ENCODE results near the gene SLC35E2B. TPM values are rescaled to one million over a fixed set of nuclear protein-coding genes. Genes with fewer than 3 reads are reported as not detected.

The SLC35E2B gene
- total and polyA plus RNA-seq, 5 donors, result 14.3 to 29.5 (median 23.6) TPM

DNA sequence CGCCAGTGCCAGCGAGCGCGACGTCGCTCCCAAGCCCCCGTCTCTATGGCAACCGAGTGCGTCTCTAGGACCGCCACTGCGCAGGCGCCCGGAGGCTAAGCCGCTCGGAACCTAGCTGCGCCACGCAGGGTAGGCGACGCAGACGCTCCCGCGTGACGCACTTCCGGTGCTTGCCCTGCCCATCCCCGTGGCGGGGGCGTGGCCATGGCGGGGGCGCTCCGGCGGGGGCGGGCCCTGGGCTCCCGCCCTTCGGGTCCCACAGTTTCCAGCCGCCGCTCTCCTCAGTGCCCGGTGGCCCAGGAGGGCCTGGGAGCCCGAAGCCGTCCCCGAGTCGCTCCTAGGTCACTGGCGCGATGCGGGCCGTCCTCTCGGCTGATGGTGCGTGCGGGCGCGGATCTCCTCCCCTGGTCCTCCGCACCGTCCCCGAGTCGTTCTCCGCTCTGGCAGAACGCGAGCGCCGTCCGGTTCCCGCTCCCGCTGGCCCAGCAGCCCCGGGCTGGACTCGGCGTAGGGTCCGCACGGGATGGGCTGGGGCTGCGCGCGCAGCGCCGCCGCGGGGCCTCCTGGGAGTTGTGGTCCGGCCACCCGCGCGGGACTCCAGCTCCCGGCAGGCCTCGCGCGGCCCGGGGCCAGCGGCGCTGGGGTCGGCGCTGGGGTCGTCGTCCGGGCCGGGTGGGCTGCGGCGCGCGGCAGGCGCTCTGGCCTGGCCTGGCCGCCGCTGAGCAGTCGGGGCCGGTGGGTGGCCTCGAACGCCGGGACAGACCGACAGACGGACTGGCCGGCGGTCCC lies 77.1 kb downstream of the SLC35E2B start, which contains the start of gene MIB2:
Gene MIB2 (plus strand): TSS at position 245 of the 789 bp plus-strand sequence. CDS start 7,953 bp downstream, outside the sequence.
- under 1% methylated on average over 107 of the region's 107 CpGs for WGBS
- ATAC-seq, result peak; percentile 96
- Histone ChIP-seq H3K4me1 (ENCODE audit: control insufficient read depth, insufficient read depth, low read length) (peaks cover 10% of the 10 kb centered on the region), H3K27ac (ENCODE audit: low read length) (peak within 1 kb of the TSS; percentile 99), H3K4me3 (ENCODE audit: low read length) (peak within 1 kb of the TSS; percentile 93), H3K9me3 (ENCODE audit: control insufficient read depth, low read length) (no peaks in the 10 kb centered on the region), H3K27me3 (ENCODE audit: control insufficient read depth, insufficient read depth) (no peaks in the 10 kb centered on the region)
- peak; percentile 97 to 99 (median 99) for DNase-seq
- intact Hi-C loops (cut with DNase I), result no loop called here

DNA sequence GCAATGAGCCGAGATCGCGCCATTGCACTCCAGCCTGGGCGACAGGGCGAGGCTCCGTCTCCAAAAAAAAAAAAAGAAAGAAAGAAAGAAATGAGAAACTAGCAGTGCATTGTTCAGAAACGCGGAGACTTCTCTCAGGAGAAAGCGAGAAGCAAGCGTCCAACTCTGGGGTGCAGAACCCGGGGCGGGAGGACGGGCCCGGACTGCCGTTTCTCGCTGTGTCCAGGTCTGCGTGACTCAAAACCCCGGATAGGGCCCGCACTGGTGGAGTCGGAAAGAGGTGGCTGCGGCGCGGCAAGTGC lies 77.7 kb downstream of the SLC35E2B start:
- H3K27ac ChIP-seq (ENCODE audit: low read length), result peak overlapping the region; percentile 4

DNA sequence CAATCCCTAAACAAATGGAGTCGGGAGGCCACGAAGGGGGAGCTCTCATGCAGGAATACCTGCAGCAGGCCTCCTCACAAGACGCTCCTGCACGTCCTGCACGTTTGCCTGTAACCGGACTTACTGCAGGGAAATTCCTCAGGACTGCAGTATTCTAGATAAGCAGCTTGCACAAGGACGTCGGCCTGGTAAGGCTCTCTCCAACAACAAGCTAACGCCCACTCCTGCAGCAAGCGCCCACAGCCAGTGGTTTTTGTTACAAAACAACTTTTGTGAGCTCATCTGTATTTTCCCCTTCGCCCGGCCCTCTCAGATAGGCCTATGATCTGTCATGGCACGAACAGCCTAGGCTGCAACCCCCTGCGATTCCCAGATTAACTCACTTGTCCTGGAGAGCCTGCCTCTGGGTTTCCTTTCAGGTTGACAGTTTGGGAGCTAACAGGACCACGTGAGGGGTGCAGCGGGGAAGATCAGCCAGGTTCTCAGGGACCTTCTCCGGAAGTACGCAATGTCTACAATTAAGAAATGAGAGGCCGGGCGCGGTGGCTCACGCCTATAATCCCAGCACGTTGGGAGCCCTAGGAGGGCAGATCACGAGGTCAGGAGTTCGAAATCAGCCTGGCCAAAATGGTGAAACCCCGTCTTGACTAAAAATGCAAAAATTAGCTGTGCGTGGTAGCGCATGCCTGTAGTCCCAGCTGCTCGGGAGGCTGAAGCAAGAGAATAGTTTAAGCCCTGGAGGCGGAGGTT lies 78.2 kb downstream of the SLC35E2B start:
- H3K27ac ChIP-seq (ENCODE audit: low read length), result peak overlapping the region; percentile 34
- DNase-seq, result peak; percentile 54 to 60 (median 60)

More for the DNA sequence above, 77.7 kb downstream of the SLC35E2B start:
- under 1% methylated on average over 23 of the region's 23 CpGs for WGBS
- H3K27me3 ChIP-seq (ENCODE audit: control insufficient read depth, insufficient read depth), result no peaks in the 10 kb centered on the region
- peaks cover 10% of the 10 kb centered on the region for H3K4me1 ChIP-seq (ENCODE audit: control insufficient read depth, insufficient read depth, low read length)
- ATAC-seq (no peak), DNase-seq (no peak)
- intact Hi-C loops (cut with DNase I), result no loop called here
- peak overlapping the region; percentile 93 for H3K4me3 ChIP-seq (ENCODE audit: low read length)
- no peaks in the 10 kb centered on the region for H3K9me3 ChIP-seq (ENCODE audit: control insufficient read depth, low read length)

DNA sequence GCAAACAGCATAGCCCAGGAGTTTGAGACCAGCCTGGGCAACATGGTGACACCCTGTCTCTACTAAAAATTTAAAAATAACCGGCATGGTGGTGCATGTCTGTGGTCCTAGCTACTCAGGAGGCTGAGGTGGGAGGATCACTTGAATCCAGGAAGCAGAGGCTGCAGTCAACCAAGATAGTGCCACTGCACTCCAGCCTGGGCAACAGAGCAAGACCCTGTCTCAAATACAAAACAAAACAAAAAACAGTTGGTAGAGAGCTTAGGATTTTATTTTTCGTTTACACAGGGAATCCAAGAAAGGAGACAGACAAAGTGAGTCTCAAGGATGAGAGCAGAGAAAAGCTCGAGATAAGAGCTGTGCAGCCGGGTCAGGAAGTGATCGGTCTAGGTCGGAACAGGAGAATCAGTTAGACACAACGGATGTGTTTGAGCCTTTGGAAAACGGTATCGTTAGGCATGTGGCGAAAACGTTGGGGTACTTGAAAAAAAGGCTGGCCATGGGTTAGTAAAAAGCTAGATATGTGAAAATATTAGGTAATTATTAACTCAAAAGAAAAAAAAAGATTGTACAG lies 79.0 kb downstream of the SLC35E2B start:
- Histone ChIP-seq H3K9me3 (ENCODE audit: control insufficient read depth, low read length) (no peaks in the 10 kb centered on the region), H3K27me3 (ENCODE audit: control insufficient read depth, insufficient read depth) (no peaks in the 10 kb centered on the region), H3K27ac (ENCODE audit: low read length) (no peak overlapping the region), H3K4me3 (ENCODE audit: low read length) (no peak overlapping the region), H3K4me1 (ENCODE audit: control insufficient read depth, insufficient read depth, low read length) (peaks cover 10% of the 10 kb centered on the region)
- peak in 1 of 3 donors; percentile 6 for DNase-seq
- 53% methylated on average over 11 of the region's 11 CpGs for WGBS
- ATAC-seq, result no peak
- intact Hi-C loops (cut with DNase I), result no loop called here

More for the DNA sequence above, 78.2 kb downstream of the SLC35E2B start:
- H3K9me3 ChIP-seq (ENCODE audit: control insufficient read depth, low read length), result no peaks in the 10 kb centered on the region
- peak in 1 of 2 donors; percentile 1 for ATAC-seq
- peak overlapping the region; percentile 93 for H3K4me3 ChIP-seq (ENCODE audit: low read length)
- WGBS, result 10% methylated on average over 30 of the region's 30 CpGs
- intact Hi-C loops (cut with DNase I), result no loop called here
- H3K27me3 ChIP-seq (ENCODE audit: control insufficient read depth, insufficient read depth), result no peaks in the 10 kb centered on the region
- peaks cover 10% of the 10 kb centered on the region for H3K4me1 ChIP-seq (ENCODE audit: control insufficient read depth, insufficient read depth, low read length)

DNA sequence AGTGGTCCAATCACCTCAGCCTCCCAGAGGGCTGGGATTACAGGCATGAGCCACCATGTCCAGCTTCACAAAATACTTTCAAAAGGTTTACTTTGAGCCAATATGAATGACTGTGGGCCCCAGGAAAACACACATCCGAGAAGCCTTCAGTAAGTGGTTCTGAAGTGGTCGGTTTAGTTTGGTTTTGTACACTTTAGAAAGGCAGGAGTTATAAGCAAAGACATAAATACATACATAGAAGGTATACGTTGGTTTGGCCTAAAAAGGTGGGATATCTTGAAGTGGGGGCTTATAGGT lies 80.5 kb downstream of the SLC35E2B start:
- WGBS, result 87% methylated on average over 3 of the region's 3 CpGs
- no peak overlapping the region for H3K4me3 ChIP-seq (ENCODE audit: low read length)
- H3K27me3 ChIP-seq (ENCODE audit: control insufficient read depth, insufficient read depth), result no peaks in the 10 kb centered on the region
- intact Hi-C loops (cut with DNase I), result no loop called here
- peaks cover 10% of the 10 kb centered on the region for H3K4me1 ChIP-seq (ENCODE audit: control insufficient read depth, insufficient read depth, low read length)
- ATAC-seq (no peak), DNase-seq (no peak)
- no peak overlapping the region for H3K27ac ChIP-seq (ENCODE audit: low read length)
- no peaks in the 10 kb centered on the region for H3K9me3 ChIP-seq (ENCODE audit: control insufficient read depth, low read length)

DNA sequence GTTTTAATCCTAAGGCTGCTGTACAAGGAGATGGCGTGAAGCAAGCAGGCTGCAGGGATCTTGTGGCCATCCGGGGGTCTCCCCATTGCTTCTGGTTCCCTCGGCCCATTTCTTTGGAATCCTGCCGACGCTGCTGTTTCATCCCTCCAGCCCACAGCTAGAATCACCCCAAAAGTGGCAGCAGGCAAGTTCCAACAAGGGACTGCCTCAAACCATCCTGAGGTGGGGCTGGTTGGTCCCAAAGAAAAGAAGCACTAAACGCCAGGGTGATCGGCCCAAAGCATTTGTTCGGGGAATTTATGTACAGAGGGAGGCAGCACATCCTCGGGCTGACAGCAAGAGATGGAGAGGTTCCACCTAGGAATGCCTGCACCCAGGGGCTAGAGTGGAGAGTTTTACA lies 81.8 kb downstream of the SLC35E2B start:
- WGBS, result 65% methylated on average over 9 of the region's 9 CpGs
- ATAC-seq, result no peak
- peaks cover 3% of the 10 kb centered on the region for H3K4me1 ChIP-seq (ENCODE audit: control insufficient read depth, insufficient read depth, low read length)
- no peaks in the 10 kb centered on the region for H3K27me3 ChIP-seq (ENCODE audit: control insufficient read depth, insufficient read depth)
- H3K9me3 ChIP-seq (ENCODE audit: control insufficient read depth, low read length), result no peaks in the 10 kb centered on the region
- intact Hi-C loops (cut with DNase I), result no loop called here
- no peak overlapping the region for H3K27ac ChIP-seq (ENCODE audit: low read length)
- DNase-seq, result peak in 1 of 3 donors; percentile 26
- H3K4me3 ChIP-seq (ENCODE audit: low read length), result no peak overlapping the region

DNA sequence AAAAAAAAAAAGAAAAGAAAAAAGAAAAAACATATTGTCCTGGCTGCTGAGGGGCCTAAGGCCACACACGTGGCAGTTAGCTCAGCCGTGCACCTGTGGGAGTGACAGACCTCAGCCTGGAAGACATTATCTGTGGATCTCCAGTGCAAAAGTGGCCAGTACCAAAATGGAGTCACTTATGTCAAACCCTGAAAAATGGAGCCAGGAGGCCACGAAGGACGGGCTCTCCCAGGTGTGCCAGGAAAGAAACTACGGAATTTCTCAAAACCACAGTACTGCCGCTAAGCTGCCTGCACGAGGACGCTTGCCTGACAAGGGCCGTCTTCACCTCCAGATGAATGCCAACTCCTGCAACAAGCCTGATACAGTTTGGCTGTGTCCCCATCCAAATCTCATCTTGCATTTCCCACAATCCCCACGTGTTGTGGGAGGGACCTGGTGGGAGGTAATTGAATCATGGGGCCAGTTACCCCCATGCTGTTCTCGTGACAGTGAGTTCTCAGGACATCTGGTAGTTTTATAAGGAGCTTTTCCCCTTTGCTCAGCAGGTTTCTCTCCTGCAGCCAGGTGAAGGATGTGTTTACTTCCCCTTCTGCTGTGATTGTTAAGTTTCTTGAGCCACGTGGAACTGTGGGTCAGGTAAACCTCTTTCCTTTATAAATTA lies 82.6 kb downstream of the SLC35E2B start:
- no peaks in the 10 kb centered on the region for H3K27me3 ChIP-seq (ENCODE audit: control insufficient read depth, insufficient read depth)
- H3K27ac ChIP-seq (ENCODE audit: low read length), result no peak overlapping the region
- no peaks in the 10 kb centered on the region for H3K9me3 ChIP-seq (ENCODE audit: control insufficient read depth, low read length)
- intact Hi-C loops (cut with DNase I), result no loop called here
- peak in 1 of 3 donors; percentile 4 for DNase-seq
- no peak for ATAC-seq
- H3K4me3 ChIP-seq (ENCODE audit: low read length), result no peak overlapping the region
- H3K4me1 ChIP-seq (ENCODE audit: control insufficient read depth, insufficient read depth, low read length), result peaks cover 3% of the 10 kb centered on the region
- 71% methylated on average over 12 of the region's 12 CpGs for WGBS

Other genes starting within 250 kb of the SLC35E2B start
- 1 to 10 TPM; 1.3 to 3.4 (median 2.2) TPM for gene ATAD3C, start 243.1 kb downstream of the SLC35E2B start, total RNA-seq
- gene ATAD3C, start 243.1 kb downstream of the SLC35E2B start, polyA plus RNA-seq, result 0.52 TPM
- 10 to 100 TPM in 1 of 4 donors, 1 to 10 TPM in 3; 5.6 to 11.4 (median 8.8) TPM for gene ATAD3B, start 221.0 kb downstream of the SLC35E2B start, total RNA-seq
- 8.3 TPM for gene ATAD3B, start 221.0 kb downstream of the SLC35E2B start, polyA plus RNA-seq
- gene ATAD3A, start 180.6 kb downstream of the SLC35E2B start, total RNA-seq, result 10 to 100 TPM; 13.6 to 20.1 (median 15.7) TPM
- 16.7 TPM for gene ATAD3A, start 180.6 kb downstream of the SLC35E2B start, polyA plus RNA-seq
- gene TMEM240, start 152.2 kb downstream of the SLC35E2B start, total RNA-seq, result 1 to 10 TPM; 7.3 to 9.3 (median 7.9) TPM
- gene TMEM240, start 152.2 kb downstream of the SLC35E2B start, polyA plus RNA-seq, result 10.4 TPM
- 100 to 1,000 TPM; 112 to 115 (median 113) TPM for gene SSU72, start 117.9 kb downstream of the SLC35E2B start, total RNA-seq
- 130 TPM for gene SSU72, start 117.9 kb downstream of the SLC35E2B start, polyA plus RNA-seq
- gene FNDC10, start 92.7 kb downstream of the SLC35E2B start, total RNA-seq, result under 1 TPM; 0.47 to 0.97 (median 0.80) TPM
- 0.68 TPM for gene FNDC10, start 92.7 kb downstream of the SLC35E2B start, polyA plus RNA-seq
- 10 to 100 TPM; 49.5 to 77.8 (median 65.5) TPM for gene MIB2, start 77.3 kb downstream of the SLC35E2B start, total RNA-seq
- gene MIB2, start 77.3 kb downstream of the SLC35E2B start, polyA plus RNA-seq, result 52.5 TPM
- 10 to 100 TPM; 18.7 to 22.4 (median 19.9) TPM for gene MMP23B, start 60.6 kb downstream of the SLC35E2B start, total RNA-seq
- 15.8 TPM for gene MMP23B, start 60.6 kb downstream of the SLC35E2B start, polyA plus RNA-seq
- gene CDK11B, start 33.8 kb downstream of the SLC35E2B start, total RNA-seq, result 10 to 100 TPM; 18.8 to 20.6 (median 19.7) TPM
- 27.0 TPM for gene CDK11B, start 33.8 kb downstream of the SLC35E2B start, polyA plus RNA-seq
- gene CDK11A, start 31.6 kb upstream of the SLC35E2B start, total RNA-seq, result 10 to 100 TPM; 16.9 to 25.4 (median 21.8) TPM
- gene CDK11A, start 31.6 kb upstream of the SLC35E2B start, polyA plus RNA-seq, result 21.6 TPM
- 10 to 100 TPM; 31.8 to 42.8 (median 38.2) TPM for gene NADK, start 85.7 kb upstream of the SLC35E2B start, total RNA-seq
- gene NADK, start 85.7 kb upstream of the SLC35E2B start, polyA plus RNA-seq, result 25.5 TPM
- 100 to 1,000 TPM; 152 to 205 (median 174) TPM for gene GNB1, start 198.3 kb upstream of the SLC35E2B start, total RNA-seq
- gene GNB1, start 198.3 kb upstream of the SLC35E2B start, polyA plus RNA-seq, result 73.7 TPM
- under 1 TPM in 2 of 4 donors, not detected in 2; 0.24 to 0.36 TPM for gene CALML6, start 222.5 kb upstream of the SLC35E2B start, total RNA-seq
- gene CALML6, start 222.5 kb upstream of the SLC35E2B start, polyA plus RNA-seq, result 0.18 TPM
- under 1 TPM; 0.34 to 0.89 (median 0.59) TPM for gene TMEM52, start 226.5 kb upstream of the SLC35E2B start, total RNA-seq
- 1.9 TPM for gene TMEM52, start 226.5 kb upstream of the SLC35E2B start, polyA plus RNA-seq